Measurements from ENCODE around the gene SPTBN1. TPM values are rescaled to one million over a fixed set of nuclear protein-coding genes. Genes with fewer than 3 reads are reported as not detected.
"Not testable (repeated sequence)": the region's sequence is repeated elsewhere in the genome, so short reads cannot be mapped to it uniquely, and the experiment has no call there.

Gene SPTBN1
- total RNA-seq, 2 donors from 2014 or later: 321 to 326 TPM

GRCh38 chr2:54683596-54683995, 227.5 kb downstream of the SPTBN1 start:
- ATAC-seq: no peak

DNA sequence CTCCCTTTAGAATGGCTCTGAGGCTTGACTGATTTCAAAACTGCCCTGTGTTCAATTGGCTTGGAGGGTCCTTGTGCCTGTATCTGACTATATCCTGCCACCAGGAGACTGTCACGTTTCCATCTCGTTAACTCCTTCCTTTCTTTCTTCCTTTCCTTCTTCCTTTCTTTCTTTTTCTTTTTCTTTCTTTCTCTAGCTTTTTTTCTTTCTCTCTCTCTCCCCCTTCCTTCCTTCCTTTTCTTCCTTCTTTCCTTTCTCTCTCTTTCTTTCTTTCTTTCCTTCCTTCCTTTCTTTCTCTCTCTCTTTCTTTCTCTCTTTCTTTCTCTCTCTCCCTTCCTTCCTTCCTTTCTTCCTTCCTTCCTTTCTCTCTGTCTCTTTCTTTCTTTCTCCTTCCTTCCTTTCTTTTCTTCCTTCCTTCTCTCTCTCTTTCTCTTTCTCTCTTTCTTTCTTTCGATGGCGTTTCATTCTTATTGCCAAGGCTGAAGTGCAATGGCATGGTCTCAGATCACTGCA, 229.2 kb downstream of the SPTBN1 start:
- DNase-seq (no peak), ATAC-seq (no peak)
- intact Hi-C loops (cut with DNase I, micrococcal nuclease): no loop called here

More at GRCh38 chr2:54683596-54683995, 227.5 kb downstream of the SPTBN1 start:
- no peak for DNase-seq
- intact Hi-C loops (cut with DNase I, micrococcal nuclease): no loop called here

DNA sequence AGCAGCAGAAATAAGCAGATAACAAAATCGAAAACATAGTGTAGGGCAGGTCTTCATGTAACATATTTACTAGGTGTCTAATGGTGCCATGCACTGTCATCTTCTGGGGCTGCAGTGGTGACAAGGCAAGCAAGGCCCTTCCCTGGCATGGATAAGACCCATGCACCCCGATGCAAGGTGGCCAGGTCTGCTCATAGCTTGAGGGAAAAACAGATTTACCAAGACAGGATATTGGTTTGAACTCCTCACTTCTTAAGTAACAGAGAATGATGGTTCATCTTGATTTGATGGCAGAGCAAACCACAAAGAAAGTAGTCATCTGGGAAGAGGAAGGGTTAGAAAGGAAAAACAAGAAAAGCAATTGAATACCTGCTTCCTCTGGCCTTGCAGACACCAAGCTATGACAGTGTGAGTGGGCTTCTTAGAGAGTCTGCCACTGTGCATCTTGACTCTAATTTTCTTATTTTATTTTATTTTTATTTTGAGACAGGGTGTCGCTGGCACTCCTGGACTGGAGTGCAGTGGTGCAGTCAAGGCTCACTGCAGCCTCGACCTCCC, 231.5 kb downstream of the SPTBN1 start:
- DNase-seq (no peak), ATAC-seq (no peak)
- intact Hi-C loops (cut with DNase I, micrococcal nuclease): no loop called here

GRCh38 chr2:54691445-54692135, 235.5 kb downstream of the SPTBN1 start:
- intact Hi-C loops (cut with DNase I, micrococcal nuclease): no loop called here
- ATAC-seq (peak; percentile 46), DNase-seq (no peak)

- ATAC-seq: no peak
- intact Hi-C loops (cut with DNase I, micrococcal nuclease): no loop called here
- DNase-seq: no peak
These were observed 236.4 kb downstream of the SPTBN1 start for GRCh38 chr2:54692556-54692955.

DNA sequence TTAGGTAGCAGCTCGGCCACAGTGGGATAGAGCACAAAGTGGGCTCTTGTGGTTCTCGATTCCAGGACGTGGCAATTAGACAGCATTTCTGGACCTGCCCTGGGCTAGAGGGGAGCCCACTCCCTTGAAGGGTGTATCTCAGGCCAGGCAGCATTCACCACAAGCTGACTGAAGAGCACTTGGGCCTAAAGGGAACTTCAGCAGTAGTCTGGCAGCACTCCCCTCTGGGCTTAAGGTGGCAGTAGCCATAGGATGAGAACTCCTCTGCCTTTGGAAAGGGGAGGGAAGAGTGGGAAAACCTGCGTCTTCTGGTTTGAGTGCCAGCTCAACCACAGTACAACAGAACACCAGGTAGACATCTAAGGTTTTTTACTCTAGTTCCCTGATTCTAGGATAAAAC, 239.3 kb downstream of the SPTBN1 start:
- intact Hi-C loops (cut with DNase I, micrococcal nuclease): no loop called here
- DNase-seq (no peak), ATAC-seq (no peak)

GRCh38 chr2:54697934-54698333, 241.8 kb downstream of the SPTBN1 start:
- no peak for ATAC-seq
- intact Hi-C loops (cut with DNase I, micrococcal nuclease): no loop called here
- no peak for DNase-seq

DNA sequence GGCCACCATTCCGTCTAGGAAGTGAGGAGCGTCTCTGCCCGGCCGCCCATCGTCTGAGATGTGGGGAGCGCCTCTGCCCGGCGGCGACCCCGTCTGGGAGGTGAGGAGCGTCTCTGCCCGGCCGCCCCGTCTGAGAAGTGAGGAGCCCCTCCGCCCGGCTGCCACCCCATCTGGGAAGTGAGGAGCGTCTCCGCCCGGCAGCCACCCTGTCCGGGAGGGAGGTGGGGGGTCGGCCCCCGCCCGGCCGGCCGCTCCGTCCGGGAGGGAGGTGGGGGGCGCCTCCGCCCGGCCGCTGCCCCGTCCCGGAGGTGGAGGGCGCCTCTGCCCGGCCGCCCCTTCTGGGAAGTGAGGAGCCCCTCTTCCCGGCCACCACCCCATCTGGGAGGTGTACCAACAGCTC, 242.8 kb downstream of the SPTBN1 start:
- ATAC-seq; DNase-seq; intact Hi-C loops (cut with DNase I, micrococcal nuclease): not testable (repeated sequence)

GRCh38 chr2:54699665-54700064, 243.5 kb downstream of the SPTBN1 start:
- DNase-seq (no peak), ATAC-seq (no peak)
- intact Hi-C loops (cut with DNase I, micrococcal nuclease): loop anchor here in 1 of 2 donors (5.0 to 10.0 kb wide), 3 partner anchors 177 to 595 kb away; no protein-coding TSS in a partner anchor

DNA sequence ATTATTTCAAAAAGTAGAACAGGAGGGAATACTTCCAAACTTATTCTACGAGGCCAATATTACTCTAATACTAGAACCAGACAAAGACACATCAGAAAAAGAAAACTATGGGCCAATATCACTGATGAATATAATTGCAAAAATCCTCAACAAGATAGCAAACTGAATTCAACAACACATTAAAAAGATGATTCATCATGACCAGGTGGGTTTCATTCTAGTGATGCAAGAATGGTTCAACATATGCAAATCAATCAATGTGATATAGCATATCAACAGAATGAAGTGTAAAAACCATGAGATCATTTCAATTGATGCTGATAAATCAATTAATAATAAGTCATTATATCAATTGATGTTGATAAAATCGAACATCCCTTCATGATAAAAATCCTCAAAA, 244.9 kb downstream of the SPTBN1 start:
- intact Hi-C loops (cut with DNase I, micrococcal nuclease): loop anchor here in 1 of 2 donors (5.0 to 10.0 kb wide), 3 partner anchors 179 to 596 kb away; no protein-coding TSS in a partner anchor
- DNase-seq: no peak
- ATAC-seq: no peak

DNA sequence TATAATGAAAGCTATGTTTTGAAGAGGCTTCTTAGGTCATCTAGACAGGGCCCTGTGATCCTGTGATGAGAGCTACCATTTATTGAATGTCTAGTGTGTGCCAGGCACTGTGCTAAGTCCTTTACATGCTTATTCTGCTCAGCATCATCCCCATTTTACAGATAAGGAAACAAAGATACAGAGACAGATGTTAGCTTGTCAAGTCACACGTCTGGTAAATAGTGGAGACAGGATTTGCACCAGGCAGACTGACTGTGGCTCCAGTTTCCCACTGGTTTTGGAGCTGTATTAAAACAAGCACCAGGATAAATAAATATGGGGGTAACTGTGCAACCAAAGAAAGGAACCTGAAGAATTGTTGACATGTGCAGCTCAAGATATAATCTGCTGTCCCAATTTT, 248.1 kb downstream of the SPTBN1 start:
- DNase-seq (no peak), ATAC-seq (no peak)
- intact Hi-C loops (cut with DNase I, micrococcal nuclease): loop anchor here in 1 of 2 donors (5.0 to 10.0 kb wide), 3 partner anchors 182 to 599 kb away; no protein-coding TSS in a partner anchor

DNA sequence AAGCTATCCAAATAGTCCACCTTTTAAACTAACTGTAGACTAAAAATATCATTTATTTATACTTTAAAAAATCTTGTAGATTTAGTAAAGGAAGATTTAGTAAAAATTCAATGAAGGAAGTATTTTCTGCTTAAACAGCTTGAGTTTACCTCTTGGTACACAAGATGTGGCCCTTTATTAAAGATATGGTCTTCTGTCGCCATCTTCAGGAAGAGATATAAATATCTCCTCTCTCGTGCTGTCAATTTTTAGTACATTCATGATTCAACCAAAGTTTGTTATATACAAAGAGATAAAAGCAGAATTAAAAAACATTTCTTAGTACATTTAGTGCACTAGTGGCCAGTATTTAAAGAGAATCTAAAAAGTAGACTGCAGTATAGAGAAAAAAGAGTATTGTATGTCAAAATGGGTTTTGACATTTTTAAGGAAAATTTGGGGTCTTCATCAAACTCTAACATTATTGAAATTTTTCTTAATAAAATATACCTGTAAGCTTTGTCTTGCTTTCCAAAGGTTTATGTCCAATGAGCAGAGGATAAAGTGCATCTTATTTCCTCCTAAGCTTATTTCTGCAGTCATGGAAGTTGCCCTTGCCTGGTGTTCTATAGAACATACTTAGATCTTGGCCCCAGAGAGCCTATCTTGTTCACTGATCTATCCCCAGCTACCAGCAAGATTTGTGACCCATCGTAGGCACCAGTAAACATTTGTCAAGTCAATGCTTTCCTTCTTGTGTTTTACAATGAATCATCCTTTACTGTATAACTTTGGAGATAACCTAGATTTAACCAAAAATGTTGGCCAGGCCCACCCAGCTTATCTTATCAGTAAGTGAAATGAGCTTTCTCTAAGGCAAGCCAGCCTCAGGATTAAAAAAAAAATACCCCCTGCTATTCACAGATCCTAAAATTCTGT, 248.8 kb downstream of the SPTBN1 start:
- ATAC-seq (peak; percentile 24), DNase-seq (no peak)
- intact Hi-C loops (cut with DNase I, micrococcal nuclease): loop anchor here in 1 of 2 donors (5.0 to 10.0 kb wide), 3 partner anchors 183 to 600 kb away; no protein-coding TSS in a partner anchor

- ATAC-seq: no peak
- intact Hi-C loops (cut with DNase I, micrococcal nuclease): loop anchor here in 1 of 2 donors (10.0 kb wide), 2 partner anchors 502 to 602 kb away; no protein-coding TSS in a partner anchor
- DNase-seq: no peak
These were observed 250.5 kb downstream of the SPTBN1 start for GRCh38 chr2:54706622-54707021.

- DNase-seq: peak; percentile 60 to 66
- ATAC-seq: peak; percentile 87
- intact Hi-C loops (cut with DNase I, micrococcal nuclease): loop anchor here in 1 of 2 donors (10.0 kb wide), 2 partner anchors 504 to 604 kb away; no protein-coding TSS in a partner anchor
These were observed 252.6 kb downstream of the SPTBN1 start for GRCh38 chr2:54708584-54709335.

- ATAC-seq: peak; percentile 84
- intact Hi-C loops (cut with DNase I, micrococcal nuclease): loop anchor here in 1 of 2 donors (10.0 kb wide), 2 partner anchors 505 to 605 kb away; no protein-coding TSS in a partner anchor
These were observed 253.2 kb downstream of the SPTBN1 start for GRCh38 chr2:54709336-54709809.

GRCh38 chr2:54710216-54710615, 254.1 kb downstream of the SPTBN1 start:
- no peak for ATAC-seq
- no peak for DNase-seq
- intact Hi-C loops (cut with DNase I, micrococcal nuclease): no loop called here

More at GRCh38 chr2:54709336-54709809, 253.2 kb downstream of the SPTBN1 start:
- DNase-seq: peak; percentile 72 to 79

GRCh38 chr2:54712516-54712915, 256.4 kb downstream of the SPTBN1 start:
- no peak for ATAC-seq
- intact Hi-C loops (cut with DNase I, micrococcal nuclease): no loop called here
- DNase-seq: no peak

DNA sequence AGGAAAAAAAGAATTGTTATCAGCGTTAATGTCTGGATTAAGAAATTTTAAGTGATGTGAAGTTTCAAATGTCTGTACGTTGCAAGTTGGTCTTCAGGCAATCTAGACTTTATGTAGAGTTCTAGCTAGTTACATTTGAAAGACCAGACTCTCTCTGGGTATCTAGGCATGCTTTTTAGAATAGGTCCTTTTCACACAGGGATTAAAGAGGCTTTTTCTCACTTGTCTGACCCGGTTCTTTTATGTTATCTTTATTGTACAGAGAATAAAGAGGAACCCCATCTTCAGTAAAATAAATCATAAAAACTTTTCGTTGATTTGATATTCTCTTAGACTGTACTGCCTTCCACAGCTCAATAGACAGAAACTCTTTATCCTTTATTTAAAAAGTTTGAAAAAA, 258.9 kb downstream of the SPTBN1 start:
- DNase-seq (no peak), ATAC-seq (no peak)
- intact Hi-C loops (cut with DNase I, micrococcal nuclease): no loop called here
